AG08395 (cell line): ENCODE results near the gene ITGAV.
A peak's percentile ranks its signal among the peaks of the same experiment; 100 is the strongest.

ENCODE experiments used
- DNase-seq: peaks from one replicate; pipeline ENCODE4 v3.0.0; 2012; ENCODE audit warnings: mixed read lengths, low spot score

ITGAV gene

DNA sequence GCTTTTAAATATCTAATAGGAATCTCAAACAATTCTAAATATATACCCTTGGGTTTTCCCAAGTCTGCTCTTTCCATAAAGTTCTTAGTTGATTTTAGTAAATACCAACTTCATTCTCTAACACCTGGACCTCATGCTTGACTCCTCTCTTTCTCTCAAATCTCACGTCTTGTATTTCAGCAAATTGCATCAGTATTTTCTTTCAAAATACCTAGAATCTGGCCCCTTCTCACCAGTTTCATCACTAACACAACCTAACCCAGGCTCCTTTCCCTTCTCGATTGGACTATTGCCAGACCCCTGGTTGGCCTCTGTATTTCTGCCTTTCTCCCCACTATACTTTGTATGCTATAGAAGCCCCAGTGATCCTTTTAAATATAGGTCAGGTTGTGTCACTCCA is 81.0 kb downstream of the ITGAV start:
- no peak for DNase-seq

GRCh38 chr2:186675380-186675779 is 85.5 kb downstream of the ITGAV start:
- DNase-seq: no peak

DNA sequence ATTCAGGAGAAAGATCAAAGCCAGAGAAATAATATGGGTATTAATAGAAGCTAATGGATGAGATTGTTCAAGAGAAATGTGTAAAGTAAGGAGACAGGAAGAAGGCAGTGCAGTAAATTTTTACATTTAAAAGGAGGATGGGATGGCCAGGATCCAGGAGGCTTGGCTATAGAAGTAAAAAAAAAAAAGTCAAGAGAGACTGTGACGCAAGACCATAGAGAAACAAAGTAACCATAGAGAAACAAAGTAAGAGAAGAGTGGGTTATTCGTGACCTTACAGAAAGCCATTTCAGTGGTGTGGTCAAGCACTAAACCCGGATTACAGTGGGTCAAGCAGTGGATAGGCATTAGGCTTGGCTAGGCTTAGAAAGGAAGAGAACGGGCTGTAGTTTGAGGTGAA is 93.5 kb downstream of the ITGAV start:
- DNase-seq: no peak

DNA sequence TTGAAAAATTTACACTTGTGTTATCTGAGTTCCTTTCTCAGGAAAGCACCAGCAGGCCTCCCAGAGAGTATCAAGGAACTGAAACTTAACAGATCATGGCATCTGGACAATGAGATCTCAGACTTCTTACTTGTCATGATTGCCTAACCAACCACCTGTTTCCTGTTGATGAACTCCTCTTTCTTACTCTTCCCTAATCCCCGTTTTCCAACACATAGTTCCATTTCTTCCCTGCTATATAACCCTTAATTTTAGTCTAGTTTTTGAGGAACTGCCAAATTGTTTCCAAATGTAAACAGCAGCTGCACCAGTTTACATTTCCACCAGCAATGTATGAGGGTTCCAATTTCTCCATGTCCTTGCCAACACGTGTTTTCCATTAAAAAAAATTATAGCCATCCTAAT is 98.0 kb downstream of the ITGAV start:
- no peak for DNase-seq

DNA sequence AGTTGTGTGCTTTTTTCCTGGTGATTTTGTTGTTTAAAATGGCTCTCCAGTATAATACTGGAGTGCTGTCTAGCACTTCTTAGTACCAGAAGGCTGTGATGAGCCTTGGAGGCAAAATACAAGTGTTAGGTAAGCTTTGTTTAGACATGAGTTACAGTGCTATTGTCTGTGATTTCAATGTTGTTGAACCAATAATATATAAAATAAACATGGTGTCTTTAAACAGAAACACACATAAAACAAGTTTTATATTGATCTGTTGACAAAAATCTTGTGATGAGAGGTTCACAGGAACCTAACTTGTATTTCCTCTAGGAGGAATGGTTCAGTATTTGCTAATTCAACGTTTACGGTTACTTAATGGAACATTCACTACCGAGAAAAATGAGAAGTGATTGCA is 99.0 kb downstream of the ITGAV start:
- no peak for DNase-seq

GRCh38 chr2:186690786-186691185 is 100.9 kb downstream of the ITGAV start:
- no peak for DNase-seq

GRCh38 chr2:186691231-186691630 is 101.4 kb downstream of the ITGAV start:
- no peak for DNase-seq

DNA sequence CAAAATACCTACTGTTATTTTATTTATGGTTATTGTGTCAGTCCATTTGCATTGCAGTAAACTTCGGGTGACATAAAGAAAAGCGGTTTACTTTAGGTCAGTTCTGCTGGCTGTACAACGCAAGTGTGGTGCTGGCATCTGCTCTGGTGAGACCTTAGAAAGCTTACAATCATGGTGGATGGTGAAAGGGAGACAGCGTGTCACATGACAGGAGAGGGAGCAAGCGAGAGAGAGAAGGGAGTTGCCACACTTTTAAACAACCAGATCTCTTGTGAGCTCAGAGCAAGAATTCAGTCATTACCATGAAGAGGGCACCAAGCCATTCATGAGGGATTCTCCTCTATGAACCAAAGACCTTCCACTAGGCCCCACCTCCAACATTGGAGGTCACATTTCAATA is 102.0 kb downstream of the ITGAV start:
- DNase-seq: no peak

GRCh38 chr2:186693446-186693832 is 103.6 kb downstream of the ITGAV start:
- DNase-seq: no peak

GRCh38 chr2:186695081-186695756 is 105.4 kb downstream of the ITGAV start:
- DNase-seq: peak; percentile 53

- DNase-seq: no peak
Measured at GRCh38 chr2:186696290-186696689, 106.4 kb downstream of the ITGAV start.

DNA sequence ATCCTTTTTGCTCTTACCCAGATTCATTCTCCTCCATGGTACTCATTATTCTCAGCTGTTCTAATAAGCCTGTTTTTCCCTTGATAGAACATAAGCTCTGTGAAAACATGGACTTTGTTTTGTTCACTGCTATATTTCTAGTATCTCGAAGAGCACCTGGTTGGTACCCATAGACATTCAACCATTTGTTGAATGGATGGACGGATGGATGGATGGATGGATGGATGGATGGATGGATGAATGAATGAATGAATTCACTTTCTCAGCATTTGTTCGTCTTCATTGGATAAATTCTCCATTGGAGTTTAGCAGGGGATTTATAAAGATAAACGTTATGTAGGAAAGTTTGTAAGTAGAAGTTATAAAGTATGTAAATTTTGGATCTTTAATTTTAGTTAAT is 106.9 kb downstream of the ITGAV start:
- no peak for DNase-seq

DNA sequence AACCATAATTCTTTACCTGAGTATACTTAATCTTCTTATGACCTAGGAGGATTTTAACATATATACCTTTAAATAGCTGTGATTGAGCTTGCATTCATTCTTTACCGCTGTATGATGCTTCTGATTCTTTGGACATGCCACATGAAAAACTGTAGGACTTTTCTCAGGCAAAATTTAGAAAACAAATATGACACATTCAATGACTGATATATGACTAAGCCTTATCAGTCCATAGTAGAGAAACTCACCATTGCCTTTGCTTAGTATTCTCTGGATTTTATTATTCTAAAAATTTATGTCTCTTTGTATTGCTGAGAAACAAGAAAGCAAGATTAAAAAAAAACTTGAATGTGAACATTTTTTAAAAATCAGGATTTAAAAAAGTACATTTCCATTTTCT is 107.7 kb downstream of the ITGAV start:
- DNase-seq: no peak

GRCh38 chr2:186699742-186700141 is 109.9 kb downstream of the ITGAV start:
- DNase-seq: no peak

GRCh38 chr2:186702006-186702405 is 112.2 kb downstream of the ITGAV start:
- no peak for DNase-seq

- no peak for DNase-seq
Measured at GRCh38 chr2:186702501-186702900, 112.6 kb downstream of the ITGAV start.

GRCh38 chr2:186704897-186705296 is 115.0 kb downstream of the ITGAV start:
- DNase-seq: no peak

GRCh38 chr2:186709529-186710450 is 119.9 kb downstream of the ITGAV start:
- DNase-seq: no peak

- no peak for DNase-seq
Measured at GRCh38 chr2:186713691-186714090, 123.8 kb downstream of the ITGAV start.

GRCh38 chr2:186714611-186715010 is 124.8 kb downstream of the ITGAV start:
- no peak for DNase-seq

- no peak for DNase-seq
Measured at GRCh38 chr2:186716004-186716403, 126.1 kb downstream of the ITGAV start.

DNA sequence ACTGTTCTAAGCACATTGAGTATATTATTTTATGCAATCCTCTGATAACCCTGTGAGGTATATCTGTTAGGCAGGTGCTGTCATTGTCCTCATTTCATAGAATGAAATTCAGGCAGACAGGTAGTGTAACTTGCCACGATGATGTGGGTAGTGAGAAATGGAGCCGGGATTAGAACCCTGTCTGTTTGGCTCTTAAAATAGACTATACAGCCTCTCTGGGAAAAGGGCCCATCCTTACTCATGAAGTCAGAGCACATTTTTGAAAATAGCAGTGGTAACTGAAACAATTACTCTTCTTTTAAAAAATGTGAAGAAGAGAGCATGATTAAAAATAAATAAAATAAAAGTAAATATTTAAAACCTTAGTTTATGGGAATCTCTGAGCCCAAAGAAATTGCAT is 127.0 kb downstream of the ITGAV start:
- no peak for DNase-seq

GRCh38 chr2:186717320-186718007 is 127.6 kb downstream of the ITGAV start:
- peak; percentile 12 for DNase-seq
